Mesodermal cell (in vitro differentiated cells): Measurements from ENCODE around the gene MSANTD3.
"Not testable (repeated sequence)": the region's sequence is repeated elsewhere in the genome, so short reads cannot be mapped to it uniquely, and the experiment has no call there.

ENCODE experiments used
- H3K27ac ChIP-seq: 2 replicates; pipeline ENCODE4 v1.7.0; 2013; ENCODE audit warnings: mild to moderate bottlenecking, low read depth, low read length, moderate library complexity; ENCODE audit not compliant: severe bottlenecking
- H3K36me3 ChIP-seq: 2 replicates; pipeline ENCODE4 v1.7.1; 2013; ENCODE audit warnings: mild to moderate bottlenecking, low read length, moderate library complexity; ENCODE audit not compliant: control insufficient read depth, insufficient read depth
- H3K4me1 ChIP-seq: one replicate; pipeline ENCODE4 v1.7.1; 2013; ENCODE audit warnings: mild to moderate bottlenecking, low read length; ENCODE audit not compliant: insufficient read depth, control insufficient read depth, poor library complexity, severe bottlenecking
- H3K4me3 ChIP-seq: 2 replicates; pipeline ENCODE4 v1.7.0; 2013; ENCODE audit warnings: low read length, control low read depth, mild to moderate bottlenecking; ENCODE audit not compliant: insufficient read depth, poor library complexity, severe bottlenecking; ENCODE audit errors: extremely low read depth
- H3K9me3 ChIP-seq: 2 replicates; pipeline ENCODE4 v1.7.1; 2013; ENCODE audit warnings: mild to moderate bottlenecking, low read length, moderate library complexity; ENCODE audit not compliant: control insufficient read depth
- WGBS, 2 experiments: methylation state at CpG; one replicate each; pipeline ENCODE4 v1.1.5; 2013; ENCODE audit warnings: missing lambda C conversion rate in 2 of 2; ENCODE audit not compliant: insufficient coverage in 2 of 2; 5-methylcytosine and 5-hydroxymethylcytosine counted together

Gene MSANTD3

DNA sequence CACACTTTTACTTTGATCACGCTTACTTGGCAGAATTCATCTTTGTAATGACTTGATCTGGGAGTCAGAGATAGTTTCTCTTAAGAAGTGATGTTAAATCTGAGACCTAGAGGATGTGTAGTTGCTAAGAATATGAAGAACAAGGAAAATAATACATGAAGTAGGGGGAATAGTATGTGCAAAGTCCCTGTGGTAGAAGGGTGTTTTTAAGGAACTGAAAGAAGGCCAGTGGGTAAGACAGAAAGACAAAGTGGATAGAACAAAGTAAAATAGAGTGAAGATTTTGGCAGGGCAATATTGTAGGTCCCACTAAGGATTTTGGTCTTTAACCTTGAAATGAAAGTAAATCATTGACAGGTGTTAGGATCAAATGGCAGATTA is 17.8 kb upstream of the MSANTD3 start:
- no peak overlapping the region for H3K4me3 ChIP-seq
- H3K4me1 ChIP-seq: no peaks in the 10 kb centered on the region
- peaks cover 4% of the 10 kb centered on the region for H3K9me3 ChIP-seq
- H3K27ac ChIP-seq: no peak overlapping the region
- H3K36me3 ChIP-seq: no peaks in the 10 kb centered on the region
- 89 to 100% methylated on average over 1 of the region's 1 CpG for WGBS, 2 experiments

- Histone ChIP-seq H3K36me3 (no peaks in the 10 kb centered on the region), H3K27ac (no peak overlapping the region), H3K9me3 (peaks cover 4% of the 10 kb centered on the region), H3K4me3 (peak overlapping the region; percentile 3), H3K4me1 (no peaks in the 10 kb centered on the region)
- 42 to 53% methylated on average over 19 to 26 of the region's 38 CpGs for WGBS, 2 experiments
Measured at GRCh38 chr9:100411472-100412283, 15.3 kb upstream of the MSANTD3 start.

DNA sequence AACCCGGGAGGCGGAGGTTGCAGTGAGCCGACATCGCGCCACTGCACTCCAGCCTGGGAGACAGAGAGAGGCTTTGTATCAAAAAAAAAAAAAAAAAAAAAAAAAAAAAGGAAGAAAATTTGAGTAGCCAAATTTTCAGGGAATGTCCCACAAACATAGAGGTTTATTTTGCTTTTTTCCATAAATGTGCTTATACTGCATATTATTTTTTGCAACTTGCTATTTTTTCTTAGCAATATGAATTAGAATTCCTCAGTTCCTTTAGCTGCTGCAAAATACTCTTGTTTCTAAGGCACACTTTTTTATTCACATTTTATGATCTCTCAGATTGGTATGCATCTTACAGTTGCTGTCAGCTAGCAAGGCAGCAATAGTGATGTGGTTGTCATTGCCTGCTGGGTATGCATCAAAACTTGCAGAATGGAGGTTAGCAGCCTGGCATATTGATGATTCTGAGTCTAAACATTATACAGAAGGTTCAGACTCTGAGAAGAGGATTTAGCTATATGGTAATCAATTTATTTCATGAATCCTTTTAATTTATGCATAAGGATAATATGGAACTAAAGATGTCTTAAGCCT is 13.0 kb upstream of the MSANTD3 start:
- Histone ChIP-seq H3K36me3 (no peaks in the 10 kb centered on the region), H3K9me3 (no peaks in the 10 kb centered on the region), H3K4me3 (no peak overlapping the region), H3K27ac (no peak overlapping the region), H3K4me1 (no peaks in the 10 kb centered on the region)
- 96 to 100% methylated on average over 2 to 4 of the region's 5 CpGs for WGBS, 2 experiments

DNA sequence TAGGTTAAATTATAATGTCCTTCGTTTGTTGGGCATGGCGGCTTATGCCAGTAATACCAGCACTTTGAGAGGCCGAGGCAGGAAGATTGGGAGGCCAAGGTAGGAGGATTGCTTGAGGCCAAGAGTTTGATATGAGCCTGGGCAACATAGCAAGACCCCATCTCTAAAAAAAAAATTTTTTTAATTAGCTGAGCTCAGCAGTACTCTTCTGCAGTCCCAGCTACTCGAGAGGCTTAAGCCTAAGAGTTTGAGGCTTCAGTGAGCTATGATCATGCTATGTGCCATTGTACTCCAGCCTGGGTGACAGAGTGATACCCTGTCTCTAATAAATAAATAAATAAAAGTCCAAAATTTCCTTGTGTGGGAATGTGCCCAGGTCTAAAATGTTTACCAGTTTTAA is 9.1 kb upstream of the MSANTD3 start:
- Histone ChIP-seq H3K27ac (no peak overlapping the region), H3K4me1 (no peaks in the 10 kb centered on the region)
- 86 to 90% methylated on average over 2 to 3 of the region's 4 CpGs for WGBS, 2 experiments

GRCh38 chr9:100419166-100419565 is 7.8 kb upstream of the MSANTD3 start:
- Histone ChIP-seq H3K4me3 (no peak overlapping the region), H3K27ac (no peak overlapping the region), H3K36me3 (no peaks in the 10 kb centered on the region), H3K9me3 (no peaks in the 10 kb centered on the region), H3K4me1 (no peaks in the 10 kb centered on the region)
- 94 to 100% methylated on average over 2 to 3 of the region's 3 CpGs for WGBS, 2 experiments

More for the DNA sequence above, 9.1 kb upstream of the MSANTD3 start:
- Histone ChIP-seq H3K4me3 (no peak overlapping the region), H3K36me3 (no peaks in the 10 kb centered on the region), H3K9me3 (no peaks in the 10 kb centered on the region)

GRCh38 chr9:100421116-100421515 is 5.8 kb upstream of the MSANTD3 start:
- H3K27ac ChIP-seq, H3K4me1 ChIP-seq, H3K4me3 ChIP-seq, H3K9me3 ChIP-seq, H3K36me3 ChIP-seq: not testable (repeated sequence)
- WGBS, 2 experiments: 84 to 92% methylated on average over 3 of the region's 3 CpGs

- Histone ChIP-seq H3K4me1 (peaks cover 21% of the 10 kb centered on the region), H3K27ac (peak overlapping the region; percentile 98), H3K36me3 (peaks cover 3% of the 10 kb centered on the region), H3K9me3 (no peaks in the 10 kb centered on the region), H3K4me3 (no peak overlapping the region)
- 80% methylated on average over 1 of the region's 1 CpG; no CpG with 5 or more reads in 1 of the 2 experiments for WGBS, 2 experiments
Measured at GRCh38 chr9:100425758-100426157, 1.2 kb upstream of the MSANTD3 start.

GRCh38 chr9:100426189-100426529 is 784 bp upstream of the MSANTD3 start:
- Histone ChIP-seq H3K4me1 (peaks cover 21% of the 10 kb centered on the region), H3K9me3 (no peaks in the 10 kb centered on the region), H3K27ac (peak overlapping the region; percentile 98), H3K4me3 (peak overlapping the region; percentile 54), H3K36me3 (peaks cover 4% of the 10 kb centered on the region)
- 40 to 50% methylated on average over 1 of the region's 7 CpGs for whole genome bisulfite sequencing, 2 experiments

- peaks cover 21% of the 10 kb centered on the region for H3K4me1 ChIP-seq
- peak overlapping the region; percentile 81 for H3K4me3 ChIP-seq
- H3K27ac ChIP-seq: peak overlapping the region; percentile 92
- H3K36me3 ChIP-seq: peaks cover 16% of the 10 kb centered on the region
- no peaks in the 10 kb centered on the region for H3K9me3 ChIP-seq
- 9 to 12% methylated on average over 28 to 36 of the region's 65 CpGs for WGBS, 2 experiments
Measured at GRCh38 chr9:100427366-100428263, 672 bp downstream of the MSANTD3 start.

GRCh38 chr9:100428871-100429654 is 2.1 kb downstream of the MSANTD3 start:
- peak overlapping the region; percentile 92 for H3K27ac ChIP-seq
- peaks cover 21% of the 10 kb centered on the region for H3K4me1 ChIP-seq
- H3K4me3 ChIP-seq: peak overlapping the region; percentile 81
- peaks cover 30% of the 10 kb centered on the region for H3K36me3 ChIP-seq
- no peaks in the 10 kb centered on the region for H3K9me3 ChIP-seq
- 71 to 79% methylated on average over 8 of the region's 9 CpGs for WGBS, 2 experiments
